Stimulated activated CD8-positive, alpha-beta memory T cell treated with anti-CD3 and anti-CD28 coated beads, Interleukin-2, amount 100 ng/mL, for 1 hour (primary cell): ENCODE data around the gene YARS1.
"Not testable (repeated sequence)": the region's sequence is repeated elsewhere in the genome, so short reads cannot be mapped to it uniquely, and the experiment has no call there.

ENCODE experiments used
- DNase-seq, 2 donors: peaks; one replicate each; pipeline ENCODE4 v3.0.0-alpha.2; 2020; ENCODE audit warnings: low read depth in 2 of 2

YARS1 gene

GRCh38 chr1:32817815-32818786 is 943 bp upstream of the YARS1 start:
- no peak for DNase-seq

GRCh38 chr1:32816676-32817158 is 441 bp downstream of the YARS1 start:
- DNase-seq: no peak

GRCh38 chr1:32813941-32814739 is 3.0 kb downstream of the YARS1 start:
- DNase-seq: no peak

- no peak for DNase-seq
These were observed 5.2 kb downstream of the YARS1 start for GRCh38 chr1:32811917-32812316.

- DNase-seq: no peak
These were observed 5.9 kb downstream of the YARS1 start for GRCh38 chr1:32811265-32811664.

GRCh38 chr1:32810358-32810757 is 6.8 kb downstream of the YARS1 start:
- no peak for DNase-seq

GRCh38 chr1:32808580-32808979 is 8.6 kb downstream of the YARS1 start:
- no peak for DNase-seq

- no peak for DNase-seq
These were observed 10.1 kb downstream of the YARS1 start for GRCh38 chr1:32806910-32807523.

GRCh38 chr1:32806290-32806689 is 10.9 kb downstream of the YARS1 start:
- no peak for DNase-seq

- DNase-seq: not testable (repeated sequence)
These were observed 12.7 kb downstream of the YARS1 start for GRCh38 chr1:32804460-32804859.

- DNase-seq: no peak
These were observed 16.0 kb downstream of the YARS1 start for GRCh38 chr1:32801096-32801715.

- DNase-seq: no peak
These were observed 18.3 kb downstream of the YARS1 start for GRCh38 chr1:32798679-32799416.

- no peak for DNase-seq
These were observed 19.0 kb downstream of the YARS1 start for GRCh38 chr1:32798191-32798590.

- DNase-seq: no peak
These were observed 19.7 kb downstream of the YARS1 start for GRCh38 chr1:32797456-32797855.

- DNase-seq: not testable (repeated sequence)
These were observed 21.4 kb downstream of the YARS1 start for GRCh38 chr1:32795763-32796162.

GRCh38 chr1:32791881-32792280 is 25.3 kb downstream of the YARS1 start:
- DNase-seq: no peak

GRCh38 chr1:32789356-32789755 is 27.8 kb downstream of the YARS1 start:
- not testable (repeated sequence) for DNase-seq

- no peak for DNase-seq
These were observed 30.3 kb downstream of the YARS1 start for GRCh38 chr1:32786856-32787255.

GRCh38 chr1:32784817-32785216 is 32.3 kb downstream of the YARS1 start:
- no peak for DNase-seq

GRCh38 chr1:32783851-32784250 is 33.3 kb downstream of the YARS1 start:
- DNase-seq: no peak

GRCh38 chr1:32782086-32782485 is 35.1 kb downstream of the YARS1 start:
- DNase-seq: no peak
